ENCODE measurements around the gene FAS.

DNA sequence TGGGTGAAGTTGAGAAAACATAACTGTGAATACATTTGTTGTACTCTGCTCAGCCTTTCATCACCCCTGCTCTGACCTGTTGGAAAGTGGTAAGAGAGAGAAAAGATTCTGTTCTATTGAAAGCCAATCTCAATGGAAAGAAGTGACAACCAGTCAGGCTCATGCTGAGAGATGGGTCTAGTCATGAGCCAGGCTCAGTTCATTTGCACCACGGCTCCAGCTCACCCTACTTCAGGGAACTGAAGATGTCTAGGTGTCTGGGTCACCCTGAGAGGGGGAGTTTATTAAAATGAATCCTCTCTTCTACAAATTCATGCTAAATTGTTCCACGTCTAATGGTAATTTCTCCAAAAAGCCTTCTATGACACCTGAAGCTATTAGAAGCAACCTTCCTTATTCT lies 12.1 kb upstream of the FAS start:
- TF ChIP-seq CTCF (IDR thresholded peaks at IDR 0.05; ENCODE audit: poor library complexity) (no peak), EZH2 (IDR thresholded peaks at IDR 0.05; ENCODE audit: borderline replicate concordance) (no peak)

Measured in hepatocyte (in vitro differentiated cells).